Embryonic facial prominence (tissue), 1 donor: ENCODE measurements around the gene SKAP2.

Experiments used
- DNase-seq: peaks from one replicate; pipeline ENCODE4 v3.0.0-alpha.2; 2016; ENCODE audit errors: extremely low spot score

Gene SKAP2

GRCh38 chr7:26664735-26665416, 199.5 kb downstream of the SKAP2 start:
- DNase-seq: no peak

GRCh38 chr7:26664274-26664673, 200.1 kb downstream of the SKAP2 start:
- DNase-seq: no peak

- no peak for DNase-seq
These were observed 200.5 kb downstream of the SKAP2 start for GRCh38 chr7:26663874-26664273.

- DNase-seq: no peak
These were observed 201.7 kb downstream of the SKAP2 start for GRCh38 chr7:26662646-26663045.

- no peak for DNase-seq
These were observed 205.3 kb downstream of the SKAP2 start for GRCh38 chr7:26659121-26659520.

- no peak for DNase-seq
These were observed 205.9 kb downstream of the SKAP2 start for GRCh38 chr7:26658389-26659084.

GRCh38 chr7:26657686-26658388, 206.6 kb downstream of the SKAP2 start:
- no peak for DNase-seq

- DNase-seq: no peak
These were observed 207.2 kb downstream of the SKAP2 start for GRCh38 chr7:26657206-26657641.

- DNase-seq: no peak
These were observed 207.7 kb downstream of the SKAP2 start for GRCh38 chr7:26656735-26657134.

- DNase-seq: no peak
These were observed 208.6 kb downstream of the SKAP2 start for GRCh38 chr7:26655781-26656180.

GRCh38 chr7:26653430-26654399, 210.7 kb downstream of the SKAP2 start:
- DNase-seq: no peak

GRCh38 chr7:26652401-26653100, 211.8 kb downstream of the SKAP2 start:
- DNase-seq: no peak

GRCh38 chr7:26650103-26650502, 214.3 kb downstream of the SKAP2 start:
- DNase-seq: no peak

- no peak for DNase-seq
These were observed 215.0 kb downstream of the SKAP2 start for GRCh38 chr7:26649388-26649787.

- DNase-seq: no peak
These were observed 215.8 kb downstream of the SKAP2 start for GRCh38 chr7:26648554-26648953.

GRCh38 chr7:26646336-26647048, 217.9 kb downstream of the SKAP2 start:
- no peak for DNase-seq

GRCh38 chr7:26645121-26645520, 219.3 kb downstream of the SKAP2 start:
- DNase-seq: no peak

GRCh38 chr7:26642416-26642815, 222.0 kb downstream of the SKAP2 start:
- DNase-seq: no peak

- no peak for DNase-seq
These were observed 224.7 kb downstream of the SKAP2 start for GRCh38 chr7:26639695-26640094.

GRCh38 chr7:26639111-26639510, 225.3 kb downstream of the SKAP2 start:
- no peak for DNase-seq
